Measurements from ENCODE around the gene GRM7. TPM values are rescaled to one million over a fixed set of nuclear protein-coding genes. Genes with fewer than 3 reads are reported as not detected.

The GRM7 gene
- polyA plus RNA-seq, 4 donors: 0.01 to 0.30 TPM; not detected in 2

- H3K36me3 ChIP-seq (ENCODE audit: control insufficient read depth in 3 of 3, insufficient read depth in 2 of 3, low read depth in 1 of 3, low read length in 3 of 3): no peaks in the 10 kb centered on the region
- H3K4me1 ChIP-seq (ENCODE audit: control insufficient read depth in 3 of 3, insufficient read depth in 2 of 3, low read depth in 1 of 3, low read length in 2 of 3): no peaks in the 10 kb centered on the region
- DNase-seq: no peak
- H3K4me3 ChIP-seq (ENCODE audit: low read depth in 1 of 3, low read length in 3 of 3): no peak overlapping the region
- FAIRE-seq: no peak
- H3K27me3 ChIP-seq (ENCODE audit: control insufficient read depth in 3 of 3, insufficient read depth in 3 of 3, low read length in 3 of 3): no peaks in the 10 kb centered on the region
- H3K9me3 ChIP-seq (ENCODE audit: control insufficient read depth in 2 of 2, insufficient read depth in 1 of 2, low read depth in 1 of 2, low read length in 1 of 2): peaks cover 0 to 3% of the 10 kb centered on the region in 2 donors
- 81 to 92% (median 87%) methylated on average over 4 of the region's 4 CpGs for WGBS, 3 donors
- H3K27ac ChIP-seq (ENCODE audit: low read depth in 1 of 3, low read length in 2 of 3): no peak overlapping the region
Observed at GRCh38 chr3:7781395-7781794, 920.5 kb downstream of the GRM7 start.

GRCh38 chr3:7787871-7788828 is 927.2 kb downstream of the GRM7 start:
- no peaks in the 10 kb centered on the region for H3K4me1 ChIP-seq (ENCODE audit: control insufficient read depth in 3 of 3, insufficient read depth in 2 of 3, low read depth in 1 of 3, low read length in 2 of 3)
- 65 to 68% (median 65%) methylated on average over 5 of the region's 5 CpGs for WGBS, 3 donors
- peaks cover 0 to 4% of the 10 kb centered on the region in 2 donors for H3K9me3 ChIP-seq (ENCODE audit: control insufficient read depth in 2 of 2, insufficient read depth in 1 of 2, low read depth in 1 of 2, low read length in 1 of 2)
- peak in 1 of 2 donors; percentile 4 for DNase-seq
- no peak overlapping the region for H3K27ac ChIP-seq (ENCODE audit: low read depth in 1 of 3, low read length in 2 of 3)
- no peaks in the 10 kb centered on the region for H3K36me3 ChIP-seq (ENCODE audit: control insufficient read depth in 3 of 3, insufficient read depth in 2 of 3, low read depth in 1 of 3, low read length in 3 of 3)
- no peak overlapping the region for H3K4me3 ChIP-seq (ENCODE audit: low read depth in 1 of 3, low read length in 3 of 3)
- H3K27me3 ChIP-seq (ENCODE audit: control insufficient read depth in 3 of 3, insufficient read depth in 3 of 3, low read length in 3 of 3): no peaks in the 10 kb centered on the region
- no peak for FAIRE-seq

DNA sequence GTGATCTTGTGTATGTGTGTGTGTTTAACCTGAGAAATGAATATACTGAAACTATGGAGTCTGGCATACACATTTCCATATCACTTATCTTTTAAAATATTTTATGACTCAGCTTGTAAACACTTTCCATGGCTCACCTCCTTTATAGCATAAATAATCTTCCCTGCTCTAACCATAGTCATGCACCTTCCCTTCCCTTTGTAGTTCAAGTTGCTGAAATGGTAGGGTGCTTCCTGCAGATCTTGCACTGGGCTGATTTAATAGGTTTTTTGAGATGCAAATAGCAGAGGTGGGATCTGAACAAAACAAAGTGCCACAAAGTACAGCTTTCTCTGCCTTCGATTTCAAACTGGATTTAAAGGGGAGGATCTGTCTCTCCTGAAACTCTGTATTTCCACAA is 928.0 kb downstream of the GRM7 start:
- Histone ChIP-seq H3K4me3 (ENCODE audit: low read depth in 1 of 3, low read length in 3 of 3) (no peak overlapping the region), H3K27ac (ENCODE audit: low read depth in 1 of 3, low read length in 2 of 3) (no peak overlapping the region), H3K9me3 (ENCODE audit: control insufficient read depth in 2 of 2, insufficient read depth in 1 of 2, low read depth in 1 of 2, low read length in 1 of 2) (peaks cover 0 to 4% of the 10 kb centered on the region in 2 donors), H3K27me3 (ENCODE audit: control insufficient read depth in 3 of 3, insufficient read depth in 3 of 3, low read length in 3 of 3) (no peaks in the 10 kb centered on the region), H3K36me3 (ENCODE audit: control insufficient read depth in 3 of 3, insufficient read depth in 2 of 3, low read depth in 1 of 3, low read length in 3 of 3) (no peaks in the 10 kb centered on the region), H3K4me1 (ENCODE audit: control insufficient read depth in 3 of 3, insufficient read depth in 2 of 3, low read depth in 1 of 3, low read length in 2 of 3) (no peaks in the 10 kb centered on the region)
- FAIRE-seq (no peak), DNase-seq (no peak)
- 56 to 61% (median 60%) methylated on average over 1 of the region's 1 CpG for WGBS, 3 donors

DNA sequence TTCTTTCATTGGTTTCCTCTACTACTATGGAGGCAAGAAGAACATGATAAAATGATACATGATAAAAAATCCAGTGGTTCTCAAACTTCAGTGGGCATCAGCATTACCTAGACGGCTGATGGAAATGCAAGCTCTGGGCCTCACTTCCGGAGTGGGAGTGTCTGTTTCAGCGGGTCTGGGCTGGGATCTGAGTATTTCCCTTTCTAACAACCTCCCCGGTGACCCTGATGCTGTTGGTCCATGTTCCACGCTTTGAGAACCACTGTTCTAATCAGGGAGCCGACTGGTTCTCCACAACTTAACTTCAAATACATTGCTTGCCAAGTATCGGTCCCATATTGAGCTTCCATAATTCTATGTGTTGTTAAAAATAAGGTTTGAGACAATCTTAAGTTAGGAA is 928.4 kb downstream of the GRM7 start:
- Histone ChIP-seq H3K27ac (ENCODE audit: low read depth in 1 of 3, low read length in 2 of 3) (no peak overlapping the region), H3K27me3 (ENCODE audit: control insufficient read depth in 3 of 3, insufficient read depth in 3 of 3, low read length in 3 of 3) (no peaks in the 10 kb centered on the region), H3K4me3 (ENCODE audit: low read depth in 1 of 3, low read length in 3 of 3) (no peak overlapping the region), H3K36me3 (ENCODE audit: control insufficient read depth in 3 of 3, insufficient read depth in 2 of 3, low read depth in 1 of 3, low read length in 3 of 3) (no peaks in the 10 kb centered on the region), H3K9me3 (ENCODE audit: control insufficient read depth in 2 of 2, insufficient read depth in 1 of 2, low read depth in 1 of 2, low read length in 1 of 2) (peaks cover 0 to 4% of the 10 kb centered on the region in 2 donors), H3K4me1 (ENCODE audit: control insufficient read depth in 3 of 3, insufficient read depth in 2 of 3, low read depth in 1 of 3, low read length in 2 of 3) (no peaks in the 10 kb centered on the region)
- FAIRE-seq (no peak), DNase-seq (no peak)
- WGBS, 3 donors: 74 to 78% (median 77%) methylated on average over 7 of the region's 7 CpGs

- WGBS, 3 donors: 56 to 82% (median 66%) methylated on average over 3 of the region's 3 CpGs
- H3K4me1 ChIP-seq (ENCODE audit: control insufficient read depth in 3 of 3, insufficient read depth in 2 of 3, low read depth in 1 of 3, low read length in 2 of 3): no peaks in the 10 kb centered on the region
- no peak overlapping the region for H3K27ac ChIP-seq (ENCODE audit: low read depth in 1 of 3, low read length in 2 of 3)
- no peaks in the 10 kb centered on the region for H3K27me3 ChIP-seq (ENCODE audit: control insufficient read depth in 3 of 3, insufficient read depth in 3 of 3, low read length in 3 of 3)
- no peak overlapping the region for H3K4me3 ChIP-seq (ENCODE audit: low read depth in 1 of 3, low read length in 3 of 3)
- DNase-seq: no peak
- H3K9me3 ChIP-seq (ENCODE audit: control insufficient read depth in 2 of 2, insufficient read depth in 1 of 2, low read depth in 1 of 2, low read length in 1 of 2): peaks cover 0 to 4% of the 10 kb centered on the region in 2 donors
- FAIRE-seq: no peak
- H3K36me3 ChIP-seq (ENCODE audit: control insufficient read depth in 3 of 3, insufficient read depth in 2 of 3, low read depth in 1 of 3, low read length in 3 of 3): no peaks in the 10 kb centered on the region
Observed at GRCh38 chr3:7790141-7790540, 929.2 kb downstream of the GRM7 start.
